Adrenal gland (tissue), 19 donors: ENCODE measurements around the gene ALKBH4. TPM values are rescaled to one million over a fixed set of nuclear protein-coding genes. Genes with fewer than 3 reads are reported as not detected.
"Not testable (repeated sequence)": the region's sequence is repeated elsewhere in the genome, so short reads cannot be mapped to it uniquely, and the experiment has no call there.

ENCODE experiments used
- DNase-seq, 7 donors: peaks; one replicate each; pipeline ENCODE4 v3.0.0-alpha.2; 2019 to 2020
- H3K27ac ChIP-seq, 5 donors: fragments of 200-600 bp; sonication (generic) in 4 of 5; 1 replicate in 3 of 5; 2 replicates in 2 of 5; pipeline versions ENCODE4 v1.5.1 to v1.8.0; 2016 to 2020; ENCODE audit warnings: mild to moderate bottlenecking in 1 of 5
- H3K27me3 ChIP-seq: fragments of 200-600 bp; 2 replicates; pipeline ENCODE4 v1.8.0; 2021
- H3K36me3 ChIP-seq, 2 donors: fragments of 200-600 bp; replicated peaks in 1 of 2; 1 replicate in 1 of 2; 2 replicates in 1 of 2; pipeline versions ENCODE4 v1.5.1 to v1.8.0; 2018 to 2022
- H3K4me1 ChIP-seq, 2 donors: fragments of 200-600 bp; replicated peaks in 1 of 2; 1 replicate in 1 of 2; 2 replicates in 1 of 2; pipeline versions ENCODE4 v1.5.1 to v1.8.0; 2018 to 2021
- H3K4me3 ChIP-seq, 4 donors: fragments of 200-600 bp; sonication (generic) in 3 of 4; one replicate each; pipeline ENCODE4 v1.5.1; 2016 to 2018
- H3K9me3 ChIP-seq, 3 donors: fragments of 200-600 bp; sonication (generic) in 1 of 3; replicated peaks in 1 of 3; 1 replicate in 2 of 3; 2 replicates in 1 of 3; pipeline versions ENCODE4 v1.5.1 to v1.8.0; 2016 to 2021
- POLR2A ChIP-seq, 2 donors: fragments of 450-650 bp; IDR thresholded peaks; one replicate each; pipeline ENCODE4 v1.6.1; 2017; ENCODE audit warnings: antibody characterized with exemption in 2 of 2, mild to moderate bottlenecking in 2 of 2, moderate library complexity in 1 of 2
- WGBS, 4 donors: extraction: QIAGEN DNeasy Blood & Tissue Kit in 2 of 4; methylation state at CpG; one replicate each; pipeline versions ENCODE4 v1.1.5 to v1.1.7; 2013 to 2017; 5-methylcytosine and 5-hydroxymethylcytosine counted together
- intact Hi-C, 2 donors: fragments of 100-400 bp; cut with DNase I; formaldehyde crosslinking; loops; one replicate each; pipeline versions ENCODE4 v1.14.1 to v1.15.0; 2022 to 2023
- long read RNA-seq, 10 donors: library from polyadenylated mRNA in 3 of 10; unstranded in 2 of 10; stranded (forward) in 1 of 10; transcript quantifications; one replicate each; pipeline ENCODE4 v2.0.0 and lab custom pipeline, GENCODE V29; 2021 to 2026
- polyA plus RNA-seq, 3 donors: library from polyadenylated mRNA; stranded (reverse); fragments of 200-250 nt in 2 of 3; fragments of 350-450 nt in 1 of 3; fragmentation: Illumina TruSeq in 1 of 3; extraction: RNeasy Lipid Tissue Mini Kit (QIAGEN cat#74804) in 1 of 3; gene quantifications; one replicate each; pipeline ENCODE4 v1.2.3, GENCODE V29; 2013 to 2014
- total RNA-seq, 9 donors: library from RNA; depleted of rRNA in 4 of 9; stranded (reverse); fragments of >200 nt in 4 of 9; fragments of 120-200 nt in 1 of 9; fragmentation: NEBNext Ultra II Directional in 1 of 9; extraction: Animal tissue kit (Norgen Biotek cat#: 25700) in 1 of 9; gene quantifications; one replicate each; pipeline versions ENCODE4 v1.1.0 to v1.2.4, GENCODE V29; 2013 to 2023
- TF ChIP-seq, protein P1 (sequence below), 6 experiments: fragments of 450-650 bp in 4 of 6; fragments of 200-600 bp in 2 of 6; sonication (generic) in 1 of 6; IDR thresholded peaks; 1 replicate in 5 of 6; 2 replicates in 1 of 6; pipeline versions ENCODE4 v1.5.1 to v1.8.0; 2016 to 2021; ENCODE audit warnings: antibody characterized with exemption in 6 of 6, mild to moderate bottlenecking in 2 of 6, moderate library complexity in 1 of 6
- donor health status: healthy with polysubstance abuse.
- donor health status: Bipolar disorder and iron deficiency.
- donor health status: DM: yes; HTN: yes; CAD: no.
- donor health status: DM: no; HTN: no; CAD: no.
- donor health status: DM: no; HTN: no; CAD: no.
- donor health status: DM: yes; HTN: yes; CAD: no.

Gene ALKBH4, protein sequence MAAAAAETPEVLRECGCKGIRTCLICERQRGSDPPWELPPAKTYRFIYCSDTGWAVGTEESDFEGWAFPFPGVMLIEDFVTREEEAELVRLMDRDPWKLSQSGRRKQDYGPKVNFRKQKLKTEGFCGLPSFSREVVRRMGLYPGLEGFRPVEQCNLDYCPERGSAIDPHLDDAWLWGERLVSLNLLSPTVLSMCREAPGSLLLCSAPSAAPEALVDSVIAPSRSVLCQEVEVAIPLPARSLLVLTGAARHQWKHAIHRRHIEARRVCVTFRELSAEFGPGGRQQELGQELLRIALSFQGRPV
- total RNA-seq (10 to 100 TPM; 12.1 to 37.4 (median 12.8) TPM), polyA plus RNA-seq (1 to 10 TPM; 6.0 to 9.2 (median 9.1) TPM)
- long read RNA-seq, donor 1, partial matches to known transcripts: 0 of 4 reads
- long read RNA-seq, donor 1, other reads (novel, unspliced or antisense): 0 of 4 reads
- long read RNA-seq, donor 2, transcript ALKBH4-201 (3 exons, 2,105 nt): major isoform, 5 of 5 reads
- long read RNA-seq, donor 2, partial matches to known transcripts: 0 of 5 reads
- long read RNA-seq, donor 2, other reads (novel, unspliced or antisense): 0 of 5 reads
- long read RNA-seq, donor 3, partial matches to known transcripts: 0 of 3 reads
- long read RNA-seq, donor 3, other reads (novel, unspliced or antisense): 0 of 3 reads
- long read RNA-seq, donor 4, transcript ALKBH4-201 (3 exons, 2,105 nt): major isoform, 13 of 19 reads
- long read RNA-seq, donor 4, partial matches to known transcripts: 0 of 19 reads
- long read RNA-seq, donor 4, other reads (novel, unspliced or antisense): 4 of 19 reads
- long read RNA-seq, donor 5, transcript ALKBH4-201 (3 exons, 2,105 nt): major isoform, 24 of 34 reads
- long read RNA-seq, donor 5, partial matches to known transcripts: 0 of 34 reads
- long read RNA-seq, donor 5, other reads (novel, unspliced or antisense): 8 of 34 reads
- long read RNA-seq, donor 6, transcript ALKBH4-201 (3 exons, 2,105 nt): major isoform, 10 of 15 reads
- long read RNA-seq, donor 6, partial matches to known transcripts: 0 of 15 reads
- long read RNA-seq, donor 6, other reads (novel, unspliced or antisense): 4 of 15 reads
- long read RNA-seq, donor 7, partial matches to known transcripts: 0 of 3 reads
- long read RNA-seq, donor 7, other reads (novel, unspliced or antisense): 0 of 3 reads
- long read RNA-seq, donor 8, partial matches to known transcripts: 36 of 46 reads
- long read RNA-seq, donor 8, other reads (novel, unspliced or antisense): 6 of 46 reads
- long read RNA-seq, donor 9, partial matches to known transcripts: 0 of 2 reads
- long read RNA-seq, donor 9, other reads (novel, unspliced or antisense): 0 of 2 reads
- long read RNA-seq, donor 10, partial matches to known transcripts: 0 of 3 reads
- long read RNA-seq, donor 10, other reads (novel, unspliced or antisense): 0 of 3 reads

DNA sequence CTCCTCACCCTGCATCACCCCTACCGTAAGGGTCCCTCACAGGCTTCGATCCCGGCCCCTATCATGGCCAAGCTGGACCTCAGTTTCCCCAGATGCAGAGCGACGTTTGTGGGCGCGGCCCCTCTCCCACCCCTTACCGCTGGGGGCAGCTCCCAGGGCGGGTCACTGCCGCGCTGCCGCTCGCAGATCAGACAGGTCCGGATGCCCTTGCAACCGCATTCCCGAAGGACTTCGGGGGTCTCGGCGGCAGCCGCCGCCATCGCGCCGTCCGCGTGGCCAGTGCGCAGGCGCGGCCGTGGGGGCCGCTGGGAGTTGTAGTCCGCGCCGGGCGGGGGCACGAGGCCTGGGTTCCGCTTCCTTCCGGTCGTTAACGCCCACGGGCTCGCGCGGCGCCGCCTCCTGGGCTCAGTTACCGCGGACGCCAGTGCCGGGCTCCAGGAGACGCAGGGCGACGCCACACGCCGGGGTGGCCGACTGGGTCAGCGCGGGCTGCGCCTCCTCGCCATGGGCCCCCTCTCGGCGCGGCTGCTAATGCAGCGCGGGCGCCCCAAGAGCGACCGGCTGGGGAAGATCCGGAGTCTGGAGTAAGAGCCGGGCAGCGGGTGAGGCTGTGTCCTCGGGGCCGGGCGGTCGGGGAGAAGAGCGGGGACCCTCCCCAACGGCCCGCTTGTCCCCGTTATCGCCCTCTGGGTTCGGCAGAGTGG lies at the start of gene ALKBH4, which contains the start of gene LRWD1:
TSS of gene ALKBH4 (minus strand) at position 287 of the 704 bp plus-strand sequence. CDS start at position 260, 27 bp downstream.
TSS of gene LRWD1 (plus strand) at position 408 of the 704 bp plus-strand sequence. CDS start at position 505, 97 bp downstream.
- peak within 1 kb of the TSS; percentile 53 to 87 (median 78) for H3K4me3 ChIP-seq
- H3K9me3 ChIP-seq: no peaks in the 10 kb centered on the region
- peak in 1 of 2 donors; percentile 77 for TF ChIP-seq POLR2A (IDR thresholded peaks at IDR 0.05)
- TF ChIP-seq, protein P1, sequence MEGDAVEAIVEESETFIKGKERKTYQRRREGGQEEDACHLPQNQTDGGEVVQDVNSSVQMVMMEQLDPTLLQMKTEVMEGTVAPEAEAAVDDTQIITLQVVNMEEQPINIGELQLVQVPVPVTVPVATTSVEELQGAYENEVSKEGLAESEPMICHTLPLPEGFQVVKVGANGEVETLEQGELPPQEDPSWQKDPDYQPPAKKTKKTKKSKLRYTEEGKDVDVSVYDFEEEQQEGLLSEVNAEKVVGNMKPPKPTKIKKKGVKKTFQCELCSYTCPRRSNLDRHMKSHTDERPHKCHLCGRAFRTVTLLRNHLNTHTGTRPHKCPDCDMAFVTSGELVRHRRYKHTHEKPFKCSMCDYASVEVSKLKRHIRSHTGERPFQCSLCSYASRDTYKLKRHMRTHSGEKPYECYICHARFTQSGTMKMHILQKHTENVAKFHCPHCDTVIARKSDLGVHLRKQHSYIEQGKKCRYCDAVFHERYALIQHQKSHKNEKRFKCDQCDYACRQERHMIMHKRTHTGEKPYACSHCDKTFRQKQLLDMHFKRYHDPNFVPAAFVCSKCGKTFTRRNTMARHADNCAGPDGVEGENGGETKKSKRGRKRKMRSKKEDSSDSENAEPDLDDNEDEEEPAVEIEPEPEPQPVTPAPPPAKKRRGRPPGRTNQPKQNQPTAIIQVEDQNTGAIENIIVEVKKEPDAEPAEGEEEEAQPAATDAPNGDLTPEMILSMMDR (IDR thresholded peaks at IDR 0.05): peak in 2 of 6 experiments; percentile 29
- H3K4me1 ChIP-seq: peaks cover 27 to 33% of the 10 kb centered on the region in 2 donors
- intact Hi-C loops: loop anchor here in 1 of 2 donors (10.0 kb wide), 1 partner anchor 50 kb away; no protein-coding TSS in a partner anchor
- H3K27ac ChIP-seq: peak within 1 kb of the TSS in 3 of 5 donors; percentile 23 to 42 (median 35)
- DNase-seq: peak; percentile 93 to 97 (median 94)
- H3K27me3 ChIP-seq: no peaks in the 10 kb centered on the region
- WGBS, 4 donors: 0 to 1% (median 0%) methylated on average over 6 to 81 of the region's 81 CpGs
- H3K36me3 ChIP-seq: no peaks in the 10 kb centered on the region

DNA sequence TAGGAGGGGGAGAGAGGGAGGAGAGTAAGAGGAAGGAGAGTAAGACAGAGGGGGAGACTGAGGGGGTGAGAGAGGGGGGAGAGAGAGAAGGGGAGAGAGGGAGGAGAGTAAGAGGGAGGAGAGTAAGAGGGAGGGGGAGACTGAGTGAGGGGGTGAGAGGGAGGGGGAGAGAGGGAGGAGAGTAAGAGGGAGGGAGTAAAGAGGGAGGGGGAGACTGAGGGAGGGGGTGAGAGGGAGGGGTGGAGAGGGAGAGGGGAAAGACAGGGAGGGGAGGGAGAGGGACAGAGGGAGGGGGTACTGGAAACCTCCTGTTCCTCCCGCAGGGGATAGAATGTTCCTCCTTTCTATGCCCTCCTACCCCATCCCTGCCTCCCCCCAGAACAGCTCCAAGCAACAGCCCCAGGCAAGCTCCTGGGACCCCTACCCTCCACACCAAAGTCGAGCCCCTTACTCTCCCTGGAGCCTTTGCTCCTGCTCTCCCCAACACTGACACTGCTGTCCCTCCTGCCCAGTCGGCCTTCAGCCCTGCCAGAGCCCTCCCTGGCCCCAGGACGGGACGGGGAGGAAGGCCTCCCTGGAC lies 48.1 kb upstream of the ALKBH4 start:
- Histone ChIP-seq H3K4me3 (peak overlapping the region in 1 of 4 donors; percentile 44), H3K27ac (peak overlapping the region in 3 of 5 donors; percentile 52 to 88 (median 81))
- H3K27me3 ChIP-seq, H3K4me1 ChIP-seq, H3K36me3 ChIP-seq, H3K9me3 ChIP-seq, intact Hi-C loops: not testable (repeated sequence)
- 0 to 10% (median 9%) methylated on average over 2 to 5 of the region's 5 CpGs for WGBS, 4 donors
- peak; percentile 44 to 78 (median 61) for DNase-seq

DNA sequence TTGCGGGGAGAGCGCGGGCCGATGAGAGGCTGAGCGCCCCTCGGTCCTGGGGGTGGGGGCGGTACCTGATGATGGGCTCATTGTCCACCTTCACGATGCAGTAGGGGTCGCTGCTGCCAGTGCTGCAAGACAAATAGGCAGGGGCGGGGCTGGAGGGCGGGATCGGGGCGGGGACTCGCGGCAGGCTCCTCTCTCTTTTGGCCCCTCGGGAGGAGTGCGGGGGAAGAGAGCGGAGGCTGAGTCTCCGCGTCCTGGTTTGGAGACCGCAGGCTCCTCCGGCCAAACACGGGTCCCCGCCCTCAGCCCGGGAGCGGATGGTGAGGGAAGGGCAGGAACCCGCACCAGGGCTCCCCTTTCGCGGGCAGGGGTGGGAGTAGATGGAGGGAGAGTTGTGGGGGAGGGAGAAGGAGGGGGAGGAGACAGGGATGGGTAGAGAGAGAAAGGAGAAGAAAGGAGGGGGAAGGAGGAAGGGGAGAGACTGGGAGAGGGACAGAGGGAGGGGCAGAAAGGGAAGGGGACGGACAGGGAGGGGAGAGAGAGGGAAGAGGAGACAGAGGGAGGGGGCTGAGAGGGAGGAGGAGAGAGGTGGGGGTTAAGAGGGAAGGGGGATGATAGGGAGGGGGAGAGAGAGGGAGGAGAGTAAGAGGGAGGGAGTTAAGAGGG lies 47.3 kb upstream of the ALKBH4 start:
- WGBS, 4 donors: no CpG with 5 or more reads among the region's 30 CpGs
- H3K36me3 ChIP-seq, H3K27me3 ChIP-seq, H3K9me3 ChIP-seq, H3K4me1 ChIP-seq, intact Hi-C loops, H3K27ac ChIP-seq, H3K4me3 ChIP-seq, DNase-seq: not testable (repeated sequence)

DNA sequence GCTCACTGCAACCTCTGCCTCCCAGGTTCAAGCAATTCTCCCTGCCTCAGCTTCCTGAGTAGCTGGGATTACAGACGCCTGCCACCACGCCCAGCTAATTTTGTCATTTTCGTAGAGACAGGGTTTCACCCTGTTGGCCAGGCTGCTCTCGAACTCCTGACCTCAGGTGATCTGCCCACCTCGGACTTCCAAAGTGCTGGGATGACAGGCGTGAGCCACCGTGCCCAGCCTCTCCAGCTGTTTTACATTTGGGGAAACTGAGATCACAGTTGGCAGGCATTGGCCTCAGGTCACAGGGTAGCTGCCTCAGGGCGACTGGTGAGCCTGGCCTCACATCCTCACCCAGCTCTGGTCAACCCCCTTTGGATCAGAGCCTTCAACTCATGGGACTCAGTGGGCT lies 45.9 kb upstream of the ALKBH4 start:
- H3K36me3 ChIP-seq, H3K27me3 ChIP-seq, intact Hi-C loops, H3K4me1 ChIP-seq, H3K9me3 ChIP-seq, H3K4me3 ChIP-seq, H3K27ac ChIP-seq: not testable (repeated sequence)
- 73 to 75% methylated on average over 4 of the region's 8 CpGs; no CpG with 5 or more reads in 2 of the 4 donors for WGBS, 4 donors
- peak in 1 of 7 donors; percentile 10 for DNase-seq

DNA sequence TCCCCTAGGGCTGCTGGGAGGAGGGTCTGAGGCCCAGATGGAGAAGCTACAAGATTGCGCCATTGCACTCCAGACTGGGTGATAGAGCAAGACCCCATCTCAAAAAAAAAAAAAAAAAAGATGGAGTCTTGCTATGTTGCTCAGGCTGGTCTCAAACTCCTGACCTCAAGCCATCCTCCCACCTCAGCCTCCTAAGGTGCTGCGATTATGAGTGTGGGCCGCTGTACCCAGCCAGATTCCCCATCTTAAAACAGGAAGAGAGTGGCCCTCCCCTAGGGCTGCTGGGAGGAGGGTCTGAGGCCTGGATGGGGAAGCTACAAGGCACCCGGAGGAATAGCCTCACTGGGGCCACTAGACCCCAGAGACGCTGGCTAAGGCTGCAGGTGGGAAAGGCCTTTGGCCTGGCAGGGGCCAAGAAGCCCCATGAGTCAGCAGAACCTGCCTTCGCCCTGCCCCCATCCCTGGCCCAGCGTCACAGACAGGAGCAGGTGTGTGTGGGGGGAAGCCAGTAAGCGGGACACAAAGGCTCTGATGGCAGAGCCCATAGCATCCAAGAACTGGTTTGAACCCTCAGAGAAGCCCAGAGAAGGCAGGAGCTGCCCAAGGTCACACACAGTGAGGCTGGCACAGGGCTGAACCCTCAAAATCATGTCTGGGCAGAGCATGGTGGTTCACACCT lies 42.9 kb upstream of the ALKBH4 start:
- H3K36me3 ChIP-seq, H3K9me3 ChIP-seq, intact Hi-C loops, H3K4me3 ChIP-seq, H3K27ac ChIP-seq, H3K4me1 ChIP-seq, H3K27me3 ChIP-seq: not testable (repeated sequence)
- DNase-seq: peak; percentile 4 to 49 (median 18)
- WGBS, 4 donors: 83 to 86% (median 86%) methylated on average over 2 of the region's 8 CpGs

DNA sequence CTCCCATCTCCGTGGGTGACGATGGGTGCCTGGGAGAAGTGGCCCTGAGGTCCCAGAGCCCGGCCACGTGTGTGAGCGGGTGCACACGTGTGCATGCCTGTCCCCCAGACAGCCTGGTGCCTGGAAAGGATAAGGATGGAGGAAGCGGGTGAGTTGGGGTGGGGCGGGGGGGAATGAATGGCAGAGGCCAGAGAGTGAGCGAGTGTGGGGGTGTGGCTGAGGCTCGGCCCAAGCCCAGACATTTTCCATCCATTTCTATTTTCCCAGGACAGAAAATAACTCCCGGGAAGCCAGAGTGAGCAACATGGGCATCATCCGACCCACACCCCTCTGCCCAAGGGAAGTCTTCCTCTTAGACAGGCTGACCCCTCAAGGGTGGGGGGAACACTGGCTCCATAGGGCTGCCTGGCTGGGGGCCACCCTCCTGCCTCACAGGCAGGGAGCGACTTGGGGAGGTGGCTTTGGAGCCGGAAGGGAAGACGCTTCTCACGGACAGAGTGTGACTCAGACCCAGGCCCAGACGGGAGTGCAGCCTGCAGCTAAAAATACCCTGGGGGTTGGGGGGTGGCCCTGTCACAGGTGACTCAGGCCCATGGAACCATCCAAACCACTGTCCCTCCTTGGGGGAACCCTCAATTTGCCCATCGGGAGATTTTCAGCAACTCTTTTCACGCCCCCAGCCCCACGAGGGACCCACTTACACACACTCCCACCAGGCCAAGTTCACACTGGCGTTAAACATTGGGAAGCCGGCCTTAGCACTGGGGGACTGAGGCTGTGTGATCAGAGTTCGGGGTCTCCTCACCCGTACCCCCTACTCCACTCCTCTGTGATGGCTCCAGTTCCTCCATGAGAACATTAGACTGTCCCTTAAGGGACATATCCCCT lies 40.9 kb upstream of the ALKBH4 start:
- intact Hi-C loops, H3K9me3 ChIP-seq, H3K4me1 ChIP-seq, H3K36me3 ChIP-seq, H3K27me3 ChIP-seq, H3K4me3 ChIP-seq: not testable (repeated sequence)
- 49 to 64% (median 55%) methylated on average over 3 to 5 of the region's 24 CpGs for WGBS, 4 donors
- DNase-seq: peak in 5 of 7 donors; percentile 16 to 52 (median 23)
- H3K27ac ChIP-seq: peak overlapping the region in 2 of 5 donors; percentile 54 to 74

DNA sequence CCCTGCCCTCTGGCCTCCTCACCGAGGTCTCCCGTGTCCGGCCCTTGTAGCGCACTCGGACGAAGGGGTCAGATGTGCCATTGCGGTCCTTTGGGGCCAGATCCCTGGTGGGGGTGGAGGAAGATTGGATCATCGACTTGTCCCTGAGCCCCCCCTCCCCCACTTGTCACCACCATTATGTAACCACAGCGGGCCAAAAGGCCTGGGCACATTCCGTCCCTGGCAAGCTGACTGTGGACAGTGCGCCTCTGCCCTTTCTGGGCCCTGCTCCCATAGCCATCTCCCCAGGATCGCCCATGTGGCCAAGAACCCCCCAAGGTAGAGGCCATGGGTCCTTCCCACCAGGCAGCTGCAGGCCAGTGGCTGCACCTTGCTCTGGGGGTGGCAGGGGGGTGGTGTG lies 38.5 kb upstream of the ALKBH4 start:
- H3K36me3 ChIP-seq, DNase-seq, H3K4me3 ChIP-seq, H3K27ac ChIP-seq, H3K4me1 ChIP-seq, H3K27me3 ChIP-seq, H3K9me3 ChIP-seq, intact Hi-C loops: not testable (repeated sequence)
- WGBS, 4 donors: no CpG with 5 or more reads among the region's 12 CpGs
